GDM1 (cell line): ENCODE measurements around the gene USP16.
"Not testable (repeated sequence)": the region's sequence is repeated elsewhere in the genome, so short reads cannot be mapped to it uniquely, and the experiment has no call there.

ENCODE experiments used
- DNase-seq: peaks from one replicate; lab custom pipeline; 2025; lab: John Stamatoyannopoulos, UW

Gene USP16

DNA sequence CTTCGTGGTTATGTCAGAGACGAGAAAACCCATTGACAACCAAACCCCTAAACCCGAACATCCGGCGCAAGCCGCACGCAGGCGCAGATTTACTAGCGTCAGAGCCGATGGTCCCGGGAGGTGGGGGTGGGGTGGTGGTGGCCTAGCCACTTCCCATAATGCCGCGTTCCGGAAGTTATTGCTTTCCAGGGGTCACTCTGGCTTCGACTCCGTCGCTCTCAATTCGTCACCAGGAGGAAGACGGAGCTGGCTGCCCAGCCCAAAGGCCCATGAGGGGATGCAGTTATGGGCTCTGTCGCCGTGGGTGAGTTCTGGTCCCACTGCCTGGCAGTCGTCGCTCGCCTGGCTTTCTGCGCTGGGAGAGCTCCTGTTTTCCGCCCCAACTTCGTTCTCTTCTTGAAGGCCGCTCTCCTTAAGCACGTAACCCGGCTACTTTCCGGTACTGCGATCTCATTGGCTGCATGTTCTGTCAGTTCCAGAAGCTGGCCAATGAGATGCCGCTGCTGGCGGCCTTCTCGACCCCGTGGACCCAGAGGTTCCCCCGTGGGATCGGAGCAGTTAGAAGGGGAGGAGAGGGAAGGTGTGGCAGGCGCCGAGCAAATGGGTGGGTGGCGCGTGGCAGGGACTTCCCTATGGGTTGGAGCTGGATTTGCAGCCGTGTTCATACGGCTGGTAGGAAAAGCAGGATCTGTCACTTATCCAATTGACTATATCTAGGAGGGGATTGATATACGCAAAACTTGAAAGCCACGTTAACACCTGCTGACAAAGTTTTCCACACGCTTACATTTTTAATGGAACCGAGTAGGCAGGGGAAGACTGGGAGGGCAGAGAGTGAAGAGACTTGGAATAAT lies at the start of gene USP16:
Gene USP16 (plus strand): TSS at position 195 of the 854 bp plus-strand sequence. CDS start 3,246 bp downstream, outside the sequence.
- peak; percentile 96 for DNase-seq

DNA sequence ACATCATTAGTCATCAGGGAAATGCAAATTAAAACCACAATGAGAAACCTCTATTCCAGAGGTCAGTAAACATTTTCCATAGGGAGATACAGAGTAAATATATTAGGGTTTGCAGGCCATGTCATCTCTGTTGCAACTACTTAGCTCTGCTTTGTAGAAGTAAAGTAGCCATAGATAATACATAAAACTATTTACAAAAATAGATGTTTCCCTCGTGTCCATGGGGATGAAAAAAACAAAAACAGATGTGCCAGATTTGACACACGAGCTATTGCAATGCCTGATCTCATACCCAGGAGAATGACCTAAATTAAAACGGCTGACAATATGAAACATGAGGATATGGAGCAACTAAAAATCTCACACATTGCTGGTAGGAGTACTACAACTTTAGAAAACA lies 49.1 kb upstream of the USP16 start:
- no peak for DNase-seq

DNA sequence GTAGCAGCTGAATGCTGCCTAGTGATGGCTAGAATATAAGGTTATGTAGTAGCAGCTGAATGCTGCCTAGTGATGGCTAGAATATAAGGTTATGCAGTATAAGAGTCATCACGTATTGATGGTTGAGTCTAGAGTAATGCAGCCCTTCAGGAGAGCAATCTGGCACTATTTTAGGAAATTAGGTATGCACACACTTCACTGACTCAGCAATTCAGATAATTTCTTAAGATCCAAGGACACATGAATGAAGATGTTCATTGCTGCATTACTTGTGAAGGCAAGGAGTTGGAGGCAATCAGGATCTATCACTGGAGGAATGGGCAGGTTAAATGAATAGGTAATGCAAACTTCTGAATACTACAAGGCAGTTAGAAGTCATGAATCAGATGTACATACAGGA lies 45.4 kb upstream of the USP16 start:
- no peak for DNase-seq

DNA sequence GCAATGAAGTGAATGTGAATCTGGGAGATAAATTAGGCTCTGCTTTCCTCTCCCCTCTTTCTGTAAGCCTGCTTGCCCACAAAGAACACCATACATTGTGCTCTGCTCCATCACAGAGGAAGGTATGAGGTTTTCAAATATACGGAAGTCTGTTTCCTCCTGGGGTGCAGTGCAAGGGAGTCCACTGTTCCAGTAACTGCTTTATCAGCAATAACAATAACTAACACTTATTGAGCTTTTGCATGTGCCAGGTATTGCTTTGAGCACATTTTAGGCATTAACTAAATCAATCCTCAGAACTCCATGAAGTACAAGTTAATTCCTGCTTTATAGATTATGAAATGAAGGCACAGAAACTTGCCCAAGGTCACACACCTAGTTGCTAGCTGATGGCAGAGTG lies 41.8 kb upstream of the USP16 start:
- no peak for DNase-seq

DNA sequence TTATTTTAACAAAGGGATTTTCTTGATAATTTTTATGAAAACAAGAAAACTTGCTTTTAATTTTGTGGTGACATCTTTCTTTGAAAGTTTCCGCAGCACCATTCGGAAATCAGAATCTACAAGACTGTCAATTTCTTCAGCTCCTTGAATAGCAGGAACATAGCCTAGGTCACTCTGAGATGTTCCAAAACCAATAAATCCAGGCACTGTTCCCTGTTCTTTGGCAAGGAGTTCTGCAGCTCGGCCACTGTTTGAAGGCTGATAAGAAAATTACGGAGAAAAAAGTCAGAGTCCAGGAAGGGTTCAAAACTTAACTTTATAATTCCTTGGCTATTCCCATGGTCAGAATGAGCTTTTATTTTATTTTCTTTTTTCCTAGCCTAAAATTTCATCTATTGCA lies 37.8 kb upstream of the USP16 start:
- no peak for DNase-seq

DNA sequence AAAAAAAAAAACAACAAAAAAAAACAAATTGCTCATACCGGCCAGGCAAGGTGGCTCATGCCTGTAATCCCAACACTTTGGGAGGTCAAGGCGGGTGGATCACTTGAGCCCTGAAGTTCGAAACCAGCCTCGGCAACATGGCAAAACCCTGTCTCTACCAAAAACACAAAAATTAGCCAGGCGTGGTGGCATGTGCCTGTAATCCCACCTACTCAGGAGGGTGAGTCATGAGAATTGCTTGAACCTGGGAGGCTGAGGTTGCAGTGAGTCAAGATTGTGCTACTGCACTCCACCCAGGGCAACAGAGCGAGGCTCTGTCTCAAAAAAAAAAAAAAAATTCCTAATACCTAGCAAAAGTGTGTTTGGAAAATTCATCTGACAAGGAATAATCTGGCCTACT lies 36.3 kb upstream of the USP16 start:
- DNase-seq: not testable (repeated sequence)

DNA sequence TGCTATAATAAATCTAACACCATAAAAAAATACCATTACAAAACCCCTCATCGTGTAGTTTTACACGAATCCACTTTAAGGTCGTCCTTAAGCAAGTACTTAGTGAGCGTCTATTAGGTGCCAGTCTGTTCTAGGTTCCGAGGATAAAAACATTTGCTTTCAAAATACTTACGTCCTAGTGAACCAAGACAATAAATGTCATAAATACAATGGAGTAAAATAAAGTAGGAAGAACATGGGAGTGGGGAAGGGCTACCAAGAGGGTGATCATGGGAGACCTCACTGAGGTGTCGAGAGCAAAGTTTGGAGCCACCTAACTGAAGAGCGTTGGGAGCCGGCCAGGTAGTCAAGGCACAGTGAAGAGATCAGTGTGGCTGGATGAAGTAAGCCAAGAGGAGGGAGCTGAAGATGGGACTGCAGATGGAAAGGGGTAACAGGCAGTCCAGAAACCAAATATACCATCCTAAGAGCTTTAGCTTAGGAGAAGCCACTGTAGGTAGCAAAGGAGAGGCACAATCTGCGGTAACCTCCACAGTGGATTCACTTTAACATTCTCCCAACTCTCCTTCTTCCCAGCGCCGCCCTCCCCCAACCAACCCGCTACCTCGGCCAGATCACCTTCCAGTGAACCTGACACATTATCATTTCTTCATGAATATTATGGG lies 32.5 kb upstream of the USP16 start:
- no peak for DNase-seq

DNA sequence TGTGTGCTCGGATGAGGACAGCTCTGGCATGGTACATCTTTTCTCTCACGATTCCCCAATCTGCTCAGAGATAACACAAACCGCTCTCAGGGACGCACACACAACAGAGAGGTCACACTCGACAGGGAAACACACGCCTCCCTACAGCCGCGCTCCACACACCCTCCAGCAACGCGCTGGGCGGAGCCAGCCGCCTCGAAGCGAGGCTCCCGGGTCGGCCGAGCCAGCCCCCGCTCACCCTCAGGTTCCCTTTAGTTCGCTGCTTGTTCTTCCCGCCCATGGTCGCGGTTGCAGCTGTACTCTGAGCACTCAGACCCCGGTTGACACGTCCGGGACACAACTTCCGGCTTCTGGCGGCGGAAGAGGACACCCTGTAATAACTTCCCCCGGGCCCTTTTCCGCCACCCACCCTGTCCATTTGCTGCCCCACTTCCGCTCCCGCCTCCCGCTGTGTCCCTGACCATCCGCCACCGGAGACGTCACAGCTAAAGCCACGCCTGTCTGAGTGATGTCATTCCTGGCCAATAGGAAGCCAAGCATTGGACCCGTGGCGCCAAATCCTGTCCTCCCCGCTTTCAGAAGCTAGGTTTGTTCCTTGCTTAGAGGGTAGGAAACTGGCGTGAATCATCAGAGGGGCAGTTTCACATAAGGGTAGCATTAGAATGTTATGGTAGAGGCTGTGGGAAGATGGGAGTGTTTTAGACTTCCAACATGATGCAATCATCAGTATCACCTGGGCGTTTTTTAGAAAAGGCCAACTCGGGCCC lies 31.8 kb upstream of the USP16 start, which contains the start of gene LTN1:
Gene LTN1 (minus strand): TSS at position 352 of the 767 bp plus-strand sequence. CDS start 72 bp downstream, at position 280.
- peak; percentile 99 for DNase-seq

DNA sequence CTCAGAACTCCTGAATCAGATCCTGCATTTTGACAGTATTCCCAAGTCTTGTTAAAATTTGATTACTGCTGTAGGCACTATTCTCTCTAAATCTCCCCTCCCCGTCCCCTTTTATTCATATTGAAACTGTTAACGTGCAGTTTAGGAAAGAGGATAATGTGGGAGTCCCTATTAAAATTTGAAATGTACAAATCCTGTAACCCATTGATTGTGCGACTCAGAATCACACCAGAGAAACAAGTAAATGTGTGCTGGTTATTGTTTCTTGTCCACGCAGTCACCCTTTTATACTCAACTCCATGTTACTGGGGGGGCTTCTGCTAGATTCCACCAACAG lies 31.2 kb upstream of the USP16 start:
- DNase-seq: no peak

DNA sequence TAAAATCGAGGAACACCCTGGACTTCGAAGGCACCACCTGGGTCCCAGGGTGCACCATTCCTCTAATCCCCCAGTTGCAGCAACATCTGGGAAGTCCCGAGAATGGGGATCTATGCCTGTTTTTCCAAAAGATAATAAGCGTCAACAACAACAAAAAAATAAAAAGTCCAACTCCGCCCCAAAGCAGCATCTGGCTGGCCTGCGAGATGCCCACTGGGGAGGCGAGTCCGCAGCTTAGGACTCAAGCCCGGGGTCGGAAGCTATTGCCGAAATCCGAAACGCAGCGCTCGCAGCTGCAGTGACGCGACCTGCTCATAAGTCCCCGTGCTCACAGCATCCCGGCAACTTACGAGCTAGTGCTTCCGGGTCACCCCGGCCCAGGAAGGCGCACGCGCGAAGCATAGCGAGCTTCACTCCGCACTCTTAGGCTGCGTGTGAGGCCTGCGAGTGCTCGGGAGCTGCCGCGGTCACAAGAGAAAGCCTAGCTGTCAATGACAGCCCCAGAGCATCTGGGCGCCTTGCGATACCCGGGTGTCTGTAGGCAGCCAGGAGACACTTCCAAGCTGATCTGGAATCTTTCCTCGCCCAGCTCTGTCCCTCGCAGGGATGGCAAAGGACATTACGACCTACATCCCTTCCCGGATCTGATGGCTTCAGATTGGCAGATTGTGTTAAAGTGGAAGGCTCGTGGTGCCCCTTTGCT lies 21.9 kb upstream of the USP16 start:
- peak; percentile 94 for DNase-seq

DNA sequence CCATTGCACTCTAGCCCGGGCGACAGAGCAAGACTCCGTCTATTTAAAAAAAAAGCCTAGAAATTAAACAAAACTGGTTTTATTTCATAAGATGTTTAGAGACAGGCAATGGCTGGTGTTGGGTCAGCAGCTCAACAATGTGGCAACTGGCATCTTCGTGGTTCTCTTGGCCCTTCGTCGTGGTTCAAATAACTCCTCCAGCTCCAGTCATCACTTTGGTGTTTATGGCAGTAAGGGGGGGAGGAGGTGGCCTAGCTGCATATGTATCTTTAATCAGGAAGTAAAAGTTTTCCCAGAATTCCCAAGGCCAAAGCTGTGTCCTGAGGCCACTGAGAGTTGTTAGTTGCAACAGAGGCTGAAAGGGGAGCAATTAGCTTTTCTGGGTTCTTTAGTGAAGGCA lies 18.8 kb upstream of the USP16 start:
- no peak for DNase-seq

DNA sequence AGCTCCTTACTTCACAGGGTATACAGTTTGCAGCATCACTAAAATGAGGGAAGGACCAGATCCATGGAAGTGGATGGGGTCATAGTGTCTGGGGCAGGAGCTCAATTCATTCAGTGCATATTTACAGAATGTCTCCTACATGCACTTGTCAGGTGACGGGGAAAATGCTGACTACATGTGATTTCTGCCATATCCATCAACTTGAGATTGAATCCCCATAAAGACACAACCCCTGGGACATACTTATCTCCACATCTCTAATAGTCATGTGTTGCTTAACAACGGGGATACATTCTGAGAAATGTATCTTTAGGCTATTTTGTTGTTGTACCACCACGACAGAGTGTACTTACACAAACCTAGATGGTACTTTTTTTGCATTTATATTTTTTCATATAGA lies 17.3 kb upstream of the USP16 start:
- DNase-seq: no peak

DNA sequence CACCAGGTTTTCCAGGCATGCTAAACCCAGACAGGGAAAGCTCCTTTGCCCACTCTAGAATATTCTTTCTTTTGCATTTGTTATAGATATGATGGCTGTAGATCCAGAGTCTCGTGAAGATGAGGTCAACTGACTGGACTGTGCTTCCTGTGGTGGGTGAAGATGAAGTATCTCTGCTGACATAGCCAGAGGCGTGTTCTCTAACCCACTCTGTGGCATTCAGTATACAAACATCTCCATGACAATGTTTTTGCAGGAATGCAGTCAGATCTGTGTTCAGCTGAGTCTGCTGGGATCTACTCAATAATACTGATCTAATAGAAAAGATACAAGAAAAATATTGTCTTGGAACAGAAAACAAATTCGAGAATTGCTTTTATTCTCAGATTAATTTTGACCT lies 16.7 kb upstream of the USP16 start:
- DNase-seq: no peak

DNA sequence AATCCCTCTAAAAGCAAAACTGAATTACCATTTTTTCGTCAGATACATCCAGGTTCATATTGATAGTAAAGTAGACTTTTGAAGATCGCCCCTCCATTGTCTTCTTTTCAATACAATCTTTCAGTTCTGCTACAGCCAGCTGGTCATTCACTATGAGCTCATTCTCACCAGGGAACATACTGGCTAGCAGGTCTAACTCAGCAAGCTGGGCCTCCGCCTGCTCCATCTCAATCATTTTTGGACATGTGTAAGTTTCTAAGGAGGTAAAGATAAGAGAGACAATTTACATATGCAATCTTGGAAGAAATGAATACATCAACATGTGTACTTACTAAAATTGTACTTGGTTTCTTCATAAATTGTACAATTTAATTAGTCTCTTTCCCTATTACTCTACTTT lies 16.1 kb upstream of the USP16 start:
- no peak for DNase-seq

DNA sequence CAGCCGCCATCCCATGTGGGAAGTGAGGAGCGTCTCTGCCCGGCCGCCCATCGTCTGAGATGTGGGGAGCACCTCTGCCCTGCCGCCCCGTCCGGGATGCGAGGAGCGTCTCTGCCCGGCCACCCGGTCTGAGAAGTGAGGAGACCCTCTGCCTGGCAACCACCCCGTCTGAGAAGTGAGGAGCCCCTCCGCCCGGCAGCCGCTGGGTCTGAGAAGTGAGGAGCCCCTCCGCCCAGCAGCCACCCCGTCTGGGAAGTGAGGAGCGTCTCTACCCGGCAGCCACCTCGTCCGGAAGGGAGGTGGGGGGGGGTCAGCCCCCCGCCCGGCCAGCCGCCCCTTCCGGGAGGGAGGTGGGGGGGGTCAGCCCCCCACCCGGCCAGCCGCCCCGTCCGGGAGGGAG lies 13.2 kb upstream of the USP16 start:
- not testable (repeated sequence) for DNase-seq

DNA sequence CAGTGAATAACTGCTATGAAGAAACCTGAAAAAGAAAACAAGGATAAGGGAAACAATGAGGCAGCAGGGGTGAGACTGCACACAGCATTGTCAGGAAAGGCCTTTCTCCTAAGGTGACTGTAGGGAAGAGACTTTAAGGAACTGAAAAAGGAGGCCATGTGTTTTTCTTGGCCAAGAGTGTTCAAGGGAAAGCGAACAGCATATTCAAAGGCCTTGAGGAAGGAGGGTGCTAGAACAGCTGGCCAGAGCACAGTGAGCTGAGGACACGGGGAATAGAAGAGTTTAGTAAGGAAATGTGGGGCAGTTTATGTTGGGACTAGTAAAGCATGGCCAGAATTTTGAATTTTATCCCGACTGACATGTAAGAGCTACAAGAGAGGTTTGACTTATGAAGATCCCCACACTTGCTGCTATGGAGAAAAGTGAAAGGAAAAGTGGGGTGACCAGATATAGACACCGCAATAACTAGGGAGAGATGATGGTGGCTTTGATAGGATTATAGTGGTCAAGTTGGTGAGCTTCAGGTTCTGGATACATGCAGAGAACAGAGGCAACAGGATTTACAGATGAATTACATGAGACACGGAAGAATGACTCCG lies 6.7 kb upstream of the USP16 start:
- DNase-seq: no peak

DNA sequence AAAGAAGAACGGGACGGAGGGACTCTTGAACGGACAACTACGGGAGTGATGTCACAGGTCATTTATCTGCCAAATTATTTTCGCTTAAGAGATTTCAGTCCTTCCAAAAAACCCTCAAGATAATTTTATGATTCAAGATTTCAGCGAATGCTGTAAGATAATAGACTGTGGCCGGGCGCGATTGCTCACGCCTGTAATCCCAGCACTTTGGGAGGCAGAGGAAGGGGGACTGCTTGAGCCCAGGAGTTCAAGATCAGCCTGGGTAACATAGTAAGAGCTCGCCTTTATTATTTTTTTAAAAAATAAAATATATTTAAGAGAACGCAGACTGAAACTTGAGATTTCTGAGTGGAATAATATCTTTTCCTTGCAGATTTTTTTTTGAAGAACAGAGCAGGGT lies 5.9 kb upstream of the USP16 start:
- DNase-seq: no peak

DNA sequence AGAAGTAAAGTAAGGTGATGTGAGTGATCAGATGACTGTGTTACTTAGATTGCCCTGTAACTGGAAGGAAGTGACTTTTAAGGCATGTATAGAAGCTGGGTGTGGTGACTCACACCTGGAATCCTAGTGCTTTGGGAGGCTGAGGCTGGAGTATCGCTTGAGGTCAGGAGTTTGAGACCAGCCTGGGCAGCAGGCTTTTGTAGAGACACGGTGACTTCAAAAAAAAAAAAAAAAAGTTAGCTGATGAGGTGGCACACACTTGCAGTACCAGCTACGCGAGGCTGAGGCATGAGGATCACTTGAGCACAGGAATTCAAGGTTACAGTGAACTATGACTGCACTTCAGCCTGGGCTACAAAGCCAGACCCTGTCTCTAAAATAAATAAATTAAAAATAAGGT lies 2.3 kb upstream of the USP16 start:
- no peak for DNase-seq

DNA sequence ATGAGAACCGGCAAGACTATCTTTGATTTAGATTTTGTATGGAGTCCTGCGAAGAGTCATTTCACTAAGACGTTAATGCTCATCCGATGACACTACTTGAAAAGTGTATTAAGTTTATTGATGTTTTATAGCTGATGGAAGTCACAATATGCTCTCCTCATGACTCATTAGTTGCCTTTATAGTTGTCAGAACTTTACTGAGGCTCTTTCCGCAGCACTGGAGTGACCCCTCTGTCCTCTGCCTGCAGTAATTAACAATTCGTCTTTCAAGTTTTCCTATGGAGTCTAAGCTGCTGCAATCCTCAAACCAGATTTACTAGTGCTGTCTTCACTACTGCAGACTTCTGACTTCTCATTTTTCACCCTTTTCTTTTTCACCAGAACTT lies 853 bp downstream of the USP16 start:
- no peak for DNase-seq

DNA sequence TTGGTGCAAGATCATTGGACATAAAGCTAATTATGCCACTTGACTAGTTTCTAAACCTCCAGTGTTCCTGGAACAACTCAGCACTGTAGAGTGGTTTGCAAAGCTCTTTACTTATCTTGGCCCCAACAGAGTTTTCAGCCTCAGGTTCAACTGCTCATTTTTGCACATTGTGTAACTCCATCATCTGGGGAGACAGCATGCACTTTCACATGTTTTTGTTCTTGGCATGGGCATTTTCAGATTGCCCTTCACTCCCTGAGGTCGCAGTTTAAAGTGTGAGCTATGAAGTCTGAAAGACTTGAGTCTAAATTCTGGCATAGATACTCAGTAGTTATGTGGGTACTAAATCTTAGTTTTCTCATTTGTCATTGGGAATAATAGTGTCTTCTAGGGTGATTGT lies 5.1 kb downstream of the USP16 start:
- no peak for DNase-seq

DNA sequence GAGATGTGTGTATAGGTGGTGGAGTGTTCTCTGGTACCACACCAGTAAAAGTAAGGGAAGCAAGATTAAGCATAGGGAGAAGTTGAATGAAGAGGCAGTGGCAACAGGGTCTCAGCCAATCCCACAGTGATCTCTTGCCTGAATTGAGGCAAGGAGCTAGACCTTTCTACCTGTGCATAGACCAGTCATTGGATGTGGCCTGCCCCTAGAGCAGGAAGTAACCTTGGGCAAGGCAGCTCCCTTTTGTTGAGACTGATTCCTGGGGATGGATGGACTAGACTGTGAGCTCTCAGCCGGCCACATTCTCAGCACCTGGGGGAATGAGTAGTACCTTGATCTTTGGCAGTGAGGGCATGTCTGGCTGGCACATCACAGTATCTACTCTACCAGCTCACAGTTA lies 6.4 kb downstream of the USP16 start:
- DNase-seq: no peak

DNA sequence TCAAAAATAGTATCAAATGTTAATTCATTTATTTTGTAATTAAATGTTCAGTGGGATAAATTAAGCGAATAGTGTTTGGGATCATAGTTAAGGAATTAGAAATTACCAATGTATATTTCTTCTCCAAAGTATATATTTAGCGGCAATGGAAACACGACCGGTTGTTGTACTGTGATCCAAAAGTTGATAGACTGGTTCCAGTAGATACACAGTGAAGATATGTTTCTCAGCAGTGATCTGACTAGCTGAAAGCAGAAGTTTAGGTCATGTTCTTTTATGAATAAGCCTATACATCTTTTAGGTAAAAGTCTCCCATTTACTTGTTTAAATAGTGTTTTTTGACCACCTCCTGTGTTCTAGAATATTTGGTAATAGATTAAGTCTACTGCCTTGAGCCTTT lies 8.8 kb downstream of the USP16 start:
- no peak for DNase-seq
